H1 (cell line): ENCODE results near the gene UPF1. TPM values are rescaled to one million over a fixed set of nuclear protein-coding genes. Genes with fewer than 3 reads are reported as not detected.

Experiments
- CREB1 ChIP-seq: IDR thresholded peaks from 2 replicates; pipeline ENCODE4 v1.6.1; 2012; ENCODE audit warnings: inconsistent platforms
- HDAC6 ChIP-seq: IDR thresholded peaks from one replicate; pipeline ENCODE4 v1.7.1; 2012; ENCODE audit warnings: low read depth, mild to moderate bottlenecking, inconsistent platforms, low read length, moderate library complexity
- NRF1 ChIP-seq: IDR thresholded peaks from 2 replicates; pipeline ENCODE4 v1.6.1; 2011; ENCODE audit warnings: mild to moderate bottlenecking, low read depth, low read length, improper control_type of control experiment
- RNF2 ChIP-seq: fragments of 200-900, 300-1000 bp; sonication (generic); IDR thresholded peaks from 2 replicates; pipeline ENCODE4 v1.7.1; 2016; ENCODE audit warnings: borderline replicate concordance, low read depth, mild to moderate bottlenecking, antibody characterized with exemption, low read length; ENCODE audit not compliant: poor library complexity, severe bottlenecking; ENCODE audit errors: missing control alignments
- polyA plus RNA-seq, 7 experiments: library from polyadenylated mRNA; depleted of rRNA in 3 of 7; stranded (reverse) in 5 of 7; unstranded in 2 of 7; fragments of >200 nt in 5 of 7; fragments of 200-250 nt in 2 of 7; gene quantifications; 1 replicate in 5 of 7; 2 replicates in 1 of 7; 4 replicates in 1 of 7; pipeline versions ENCODE4 v1.2.1 to v1.2.3, GENCODE V29; 2011 to 2013; ENCODE audit warnings: missing spikeins in 2 of 7, mixed read lengths in 2 of 7
- total RNA-seq: library from RNA; stranded (reverse); fragmentation: NEBNext Ultra II Directional; extraction: Animal tissue kit (Norgen Biotek cat#: 25700); gene quantifications from 2 replicates; pipeline ENCODE4 v1.2.1, GENCODE V29; 2021
- TF ChIP-seq, protein P1 (sequence below): fragments of 300-600 bp; sonication (generic); IDR thresholded peaks from 2 replicates; pipeline ENCODE4 v1.7.1; 2012; ENCODE audit warnings: low read length, moderate library complexity, mild to moderate bottlenecking, inconsistent platforms; ENCODE audit not compliant: insufficient replicate concordance
- TF ChIP-seq, protein P2 (sequence below): IDR thresholded peaks from 2 replicates; pipeline ENCODE4 v1.6.1; 2011; ENCODE audit warnings: low read depth, mild to moderate bottlenecking, low read length; ENCODE audit not compliant: insufficient read depth
- TF ChIP-seq, protein P3 (sequence below): IDR thresholded peaks from 2 replicates; pipeline ENCODE4 v1.6.1; 2011; ENCODE audit warnings: low read length, improper control_type of control experiment

Gene UPF1
- total and polyA plus RNA-seq, 2 of the 8 experiments (the other 6 are each of a cell fraction or from before 2014, with no cell fraction given) = 46.4 to 62.0 TPM

DNA sequence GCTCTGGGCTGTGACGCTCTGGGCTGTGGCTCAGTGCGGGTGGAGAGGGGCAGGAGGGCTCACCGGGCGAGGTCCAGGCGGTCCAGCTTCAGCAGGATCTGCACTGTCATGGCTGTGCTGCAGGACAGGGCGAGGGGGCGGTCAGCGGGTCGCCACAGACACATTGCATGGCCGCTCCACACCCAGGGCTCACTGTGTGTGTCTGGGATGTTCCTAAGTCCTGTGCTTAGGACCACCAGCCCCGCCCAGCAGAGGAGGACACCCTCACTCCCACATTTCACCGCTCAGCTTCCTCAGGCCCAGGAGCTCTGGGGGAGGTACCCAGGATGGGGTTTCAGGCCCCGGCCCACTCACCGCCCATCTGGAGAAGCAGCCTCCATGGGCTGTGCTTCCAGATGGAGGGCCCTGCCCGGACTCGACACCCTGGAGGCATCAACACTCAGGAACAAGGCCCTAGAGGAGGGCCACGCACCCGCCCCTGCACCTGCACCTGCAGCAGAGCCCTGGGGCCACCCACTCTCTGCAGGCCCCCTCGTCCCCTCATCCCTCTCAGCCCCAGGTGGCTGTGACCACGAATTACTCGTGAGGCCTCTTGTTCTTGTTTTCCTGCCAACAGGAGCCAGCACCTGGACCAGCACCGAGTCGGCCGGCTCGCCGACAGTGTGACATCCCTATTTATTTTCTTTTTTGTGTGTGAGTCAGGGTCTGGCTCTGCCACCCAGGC lies 73.9 kb downstream of the UPF1 start (continued):
- TF ChIP-seq, protein P1, sequence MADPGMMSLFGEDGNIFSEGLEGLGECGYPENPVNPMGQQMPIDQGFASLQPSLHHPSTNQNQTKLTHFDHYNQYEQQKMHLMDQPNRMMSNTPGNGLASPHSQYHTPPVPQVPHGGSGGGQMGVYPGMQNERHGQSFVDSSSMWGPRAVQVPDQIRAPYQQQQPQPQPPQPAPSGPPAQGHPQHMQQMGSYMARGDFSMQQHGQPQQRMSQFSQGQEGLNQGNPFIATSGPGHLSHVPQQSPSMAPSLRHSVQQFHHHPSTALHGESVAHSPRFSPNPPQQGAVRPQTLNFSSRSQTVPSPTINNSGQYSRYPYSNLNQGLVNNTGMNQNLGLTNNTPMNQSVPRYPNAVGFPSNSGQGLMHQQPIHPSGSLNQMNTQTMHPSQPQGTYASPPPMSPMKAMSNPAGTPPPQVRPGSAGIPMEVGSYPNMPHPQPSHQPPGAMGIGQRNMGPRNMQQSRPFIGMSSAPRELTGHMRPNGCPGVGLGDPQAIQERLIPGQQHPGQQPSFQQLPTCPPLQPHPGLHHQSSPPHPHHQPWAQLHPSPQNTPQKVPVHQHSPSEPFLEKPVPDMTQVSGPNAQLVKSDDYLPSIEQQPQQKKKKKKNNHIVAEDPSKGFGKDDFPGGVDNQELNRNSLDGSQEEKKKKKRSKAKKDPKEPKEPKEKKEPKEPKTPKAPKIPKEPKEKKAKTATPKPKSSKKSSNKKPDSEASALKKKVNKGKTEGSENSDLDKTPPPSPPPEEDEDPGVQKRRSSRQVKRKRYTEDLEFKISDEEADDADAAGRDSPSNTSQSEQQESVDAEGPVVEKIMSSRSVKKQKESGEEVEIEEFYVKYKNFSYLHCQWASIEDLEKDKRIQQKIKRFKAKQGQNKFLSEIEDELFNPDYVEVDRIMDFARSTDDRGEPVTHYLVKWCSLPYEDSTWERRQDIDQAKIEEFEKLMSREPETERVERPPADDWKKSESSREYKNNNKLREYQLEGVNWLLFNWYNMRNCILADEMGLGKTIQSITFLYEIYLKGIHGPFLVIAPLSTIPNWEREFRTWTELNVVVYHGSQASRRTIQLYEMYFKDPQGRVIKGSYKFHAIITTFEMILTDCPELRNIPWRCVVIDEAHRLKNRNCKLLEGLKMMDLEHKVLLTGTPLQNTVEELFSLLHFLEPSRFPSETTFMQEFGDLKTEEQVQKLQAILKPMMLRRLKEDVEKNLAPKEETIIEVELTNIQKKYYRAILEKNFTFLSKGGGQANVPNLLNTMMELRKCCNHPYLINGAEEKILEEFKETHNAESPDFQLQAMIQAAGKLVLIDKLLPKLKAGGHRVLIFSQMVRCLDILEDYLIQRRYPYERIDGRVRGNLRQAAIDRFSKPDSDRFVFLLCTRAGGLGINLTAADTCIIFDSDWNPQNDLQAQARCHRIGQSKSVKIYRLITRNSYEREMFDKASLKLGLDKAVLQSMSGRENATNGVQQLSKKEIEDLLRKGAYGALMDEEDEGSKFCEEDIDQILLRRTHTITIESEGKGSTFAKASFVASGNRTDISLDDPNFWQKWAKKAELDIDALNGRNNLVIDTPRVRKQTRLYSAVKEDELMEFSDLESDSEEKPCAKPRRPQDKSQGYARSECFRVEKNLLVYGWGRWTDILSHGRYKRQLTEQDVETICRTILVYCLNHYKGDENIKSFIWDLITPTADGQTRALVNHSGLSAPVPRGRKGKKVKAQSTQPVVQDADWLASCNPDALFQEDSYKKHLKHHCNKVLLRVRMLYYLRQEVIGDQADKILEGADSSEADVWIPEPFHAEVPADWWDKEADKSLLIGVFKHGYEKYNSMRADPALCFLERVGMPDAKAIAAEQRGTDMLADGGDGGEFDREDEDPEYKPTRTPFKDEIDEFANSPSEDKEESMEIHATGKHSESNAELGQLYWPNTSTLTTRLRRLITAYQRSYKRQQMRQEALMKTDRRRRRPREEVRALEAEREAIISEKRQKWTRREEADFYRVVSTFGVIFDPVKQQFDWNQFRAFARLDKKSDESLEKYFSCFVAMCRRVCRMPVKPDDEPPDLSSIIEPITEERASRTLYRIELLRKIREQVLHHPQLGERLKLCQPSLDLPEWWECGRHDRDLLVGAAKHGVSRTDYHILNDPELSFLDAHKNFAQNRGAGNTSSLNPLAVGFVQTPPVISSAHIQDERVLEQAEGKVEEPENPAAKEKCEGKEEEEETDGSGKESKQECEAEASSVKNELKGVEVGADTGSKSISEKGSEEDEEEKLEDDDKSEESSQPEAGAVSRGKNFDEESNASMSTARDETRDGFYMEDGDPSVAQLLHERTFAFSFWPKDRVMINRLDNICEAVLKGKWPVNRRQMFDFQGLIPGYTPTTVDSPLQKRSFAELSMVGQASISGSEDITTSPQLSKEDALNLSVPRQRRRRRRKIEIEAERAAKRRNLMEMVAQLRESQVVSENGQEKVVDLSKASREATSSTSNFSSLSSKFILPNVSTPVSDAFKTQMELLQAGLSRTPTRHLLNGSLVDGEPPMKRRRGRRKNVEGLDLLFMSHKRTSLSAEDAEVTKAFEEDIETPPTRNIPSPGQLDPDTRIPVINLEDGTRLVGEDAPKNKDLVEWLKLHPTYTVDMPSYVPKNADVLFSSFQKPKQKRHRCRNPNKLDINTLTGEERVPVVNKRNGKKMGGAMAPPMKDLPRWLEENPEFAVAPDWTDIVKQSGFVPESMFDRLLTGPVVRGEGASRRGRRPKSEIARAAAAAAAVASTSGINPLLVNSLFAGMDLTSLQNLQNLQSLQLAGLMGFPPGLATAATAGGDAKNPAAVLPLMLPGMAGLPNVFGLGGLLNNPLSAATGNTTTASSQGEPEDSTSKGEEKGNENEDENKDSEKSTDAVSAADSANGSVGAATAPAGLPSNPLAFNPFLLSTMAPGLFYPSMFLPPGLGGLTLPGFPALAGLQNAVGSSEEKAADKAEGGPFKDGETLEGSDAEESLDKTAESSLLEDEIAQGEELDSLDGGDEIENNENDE = no peak
- TF ChIP-seq RNF2 (no peak), CREB1 (no peak), HDAC6 (no peak), NRF1 (no peak)
- TF ChIP-seq, protein P2, sequence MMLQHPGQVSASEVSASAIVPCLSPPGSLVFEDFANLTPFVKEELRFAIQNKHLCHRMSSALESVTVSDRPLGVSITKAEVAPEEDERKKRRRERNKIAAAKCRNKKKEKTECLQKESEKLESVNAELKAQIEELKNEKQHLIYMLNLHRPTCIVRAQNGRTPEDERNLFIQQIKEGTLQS = no peak
- TF ChIP-seq, protein P3, sequence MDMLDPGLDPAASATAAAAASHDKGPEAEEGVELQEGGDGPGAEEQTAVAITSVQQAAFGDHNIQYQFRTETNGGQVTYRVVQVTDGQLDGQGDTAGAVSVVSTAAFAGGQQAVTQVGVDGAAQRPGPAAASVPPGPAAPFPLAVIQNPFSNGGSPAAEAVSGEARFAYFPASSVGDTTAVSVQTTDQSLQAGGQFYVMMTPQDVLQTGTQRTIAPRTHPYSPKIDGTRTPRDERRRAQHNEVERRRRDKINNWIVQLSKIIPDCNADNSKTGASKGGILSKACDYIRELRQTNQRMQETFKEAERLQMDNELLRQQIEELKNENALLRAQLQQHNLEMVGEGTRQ = no peak
